ENCODE results near the gene CRYZL1.

The CRYZL1 gene

GRCh38 chr21:33541105-33541711, 100.3 kb downstream of the CRYZL1 start:
- peak; percentile 41 for DNase-seq (ENCODE audit: low spot score)

GRCh38 chr21:33540711-33541104, 100.8 kb downstream of the CRYZL1 start:
- no peak for DNase-seq (ENCODE audit: low spot score)

GRCh38 chr21:33539616-33540015, 101.9 kb downstream of the CRYZL1 start:
- DNase-seq (ENCODE audit: low spot score) = no peak

Measured in pons (tissue), 1 donor.